H1 (cell line): ENCODE measurements around the gene CDC45. TPM values are rescaled to one million over a fixed set of nuclear protein-coding genes. Genes with fewer than 3 reads are reported as not detected.

ENCODE experiments used
- GTF2F1 ChIP-seq: IDR thresholded peaks from 2 replicates; pipeline ENCODE4 v1.6.1; 2012; ENCODE audit warnings: low read depth, low read length, improper control_type of control experiment, borderline replicate concordance
- PHF8 ChIP-seq: fragments of 200-600 bp; sonication (generic); conservative IDR thresholded peaks from 2 replicates; pipeline ENCODE4 v1.7.1; 2012; ENCODE audit warnings: low read depth, mild to moderate bottlenecking, inconsistent platforms, low read length, moderate library complexity
- RNF2 ChIP-seq: fragments of 200-900, 300-1000 bp; sonication (generic); IDR thresholded peaks from 2 replicates; pipeline ENCODE4 v1.7.1; 2016; ENCODE audit warnings: borderline replicate concordance, low read depth, mild to moderate bottlenecking, antibody characterized with exemption, low read length; ENCODE audit not compliant: poor library complexity, severe bottlenecking; ENCODE audit errors: missing control alignments
- SAP30 ChIP-seq: fragments of 300-600 bp; sonication (generic); IDR thresholded peaks from 2 replicates; pipeline ENCODE4 v1.7.1; 2012; ENCODE audit warnings: low read length, moderate library complexity, mild to moderate bottlenecking, inconsistent platforms; ENCODE audit not compliant: insufficient read depth, insufficient replicate concordance
- SIX5 ChIP-seq: IDR thresholded peaks from 2 replicates; pipeline ENCODE4 v1.6.1; 2011; ENCODE audit warnings: mild to moderate bottlenecking, low read depth, low read length
- polyA plus RNA-seq, 7 experiments: library from polyadenylated mRNA; depleted of rRNA in 3 of 7; stranded (reverse) in 5 of 7; unstranded in 2 of 7; fragments of >200 nt in 5 of 7; fragments of 200-250 nt in 2 of 7; gene quantifications; 1 replicate in 5 of 7; 2 replicates in 1 of 7; 4 replicates in 1 of 7; pipeline versions ENCODE4 v1.2.1 to v1.2.3, GENCODE V29; 2011 to 2013; ENCODE audit warnings: missing spikeins in 2 of 7, mixed read lengths in 2 of 7
- total RNA-seq: library from RNA; stranded (reverse); fragmentation: NEBNext Ultra II Directional; extraction: Animal tissue kit (Norgen Biotek cat#: 25700); gene quantifications from 2 replicates; pipeline ENCODE4 v1.2.1, GENCODE V29; 2021
- TF ChIP-seq, protein P1 (sequence below): fragments of 300-600 bp; sonication (generic); IDR thresholded peaks from 2 replicates; pipeline ENCODE4 v1.7.1; 2012; ENCODE audit warnings: low read length, moderate library complexity, mild to moderate bottlenecking, inconsistent platforms; ENCODE audit not compliant: insufficient replicate concordance

Gene CDC45
- total and polyA plus RNA-seq, 2 of the 8 experiments (the other 6 are each of a cell fraction or from before 2014, with no cell fraction given) = 31.9 to 37.7 TPM

DNA sequence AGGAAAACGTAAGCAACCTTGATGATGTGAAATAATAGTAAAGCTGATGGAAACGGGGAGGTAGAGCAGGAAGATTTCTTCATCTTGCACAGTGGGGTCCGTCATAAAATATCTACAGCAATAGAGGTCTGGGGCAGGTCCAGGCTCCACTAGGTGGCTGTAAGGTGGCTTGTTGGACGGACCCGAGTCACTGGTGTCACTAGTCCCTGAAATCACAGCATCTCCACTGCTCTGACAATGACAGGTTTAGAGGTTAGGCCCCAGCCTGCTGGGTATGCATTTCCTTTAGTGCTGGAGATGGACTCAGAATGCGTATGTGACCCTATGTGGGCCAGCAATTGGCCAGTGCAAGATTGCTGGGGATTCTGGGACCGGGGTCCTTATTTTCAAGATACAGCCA is 69.7 kb downstream of the CDC45 start (continued):
- TF ChIP-seq, protein P1, sequence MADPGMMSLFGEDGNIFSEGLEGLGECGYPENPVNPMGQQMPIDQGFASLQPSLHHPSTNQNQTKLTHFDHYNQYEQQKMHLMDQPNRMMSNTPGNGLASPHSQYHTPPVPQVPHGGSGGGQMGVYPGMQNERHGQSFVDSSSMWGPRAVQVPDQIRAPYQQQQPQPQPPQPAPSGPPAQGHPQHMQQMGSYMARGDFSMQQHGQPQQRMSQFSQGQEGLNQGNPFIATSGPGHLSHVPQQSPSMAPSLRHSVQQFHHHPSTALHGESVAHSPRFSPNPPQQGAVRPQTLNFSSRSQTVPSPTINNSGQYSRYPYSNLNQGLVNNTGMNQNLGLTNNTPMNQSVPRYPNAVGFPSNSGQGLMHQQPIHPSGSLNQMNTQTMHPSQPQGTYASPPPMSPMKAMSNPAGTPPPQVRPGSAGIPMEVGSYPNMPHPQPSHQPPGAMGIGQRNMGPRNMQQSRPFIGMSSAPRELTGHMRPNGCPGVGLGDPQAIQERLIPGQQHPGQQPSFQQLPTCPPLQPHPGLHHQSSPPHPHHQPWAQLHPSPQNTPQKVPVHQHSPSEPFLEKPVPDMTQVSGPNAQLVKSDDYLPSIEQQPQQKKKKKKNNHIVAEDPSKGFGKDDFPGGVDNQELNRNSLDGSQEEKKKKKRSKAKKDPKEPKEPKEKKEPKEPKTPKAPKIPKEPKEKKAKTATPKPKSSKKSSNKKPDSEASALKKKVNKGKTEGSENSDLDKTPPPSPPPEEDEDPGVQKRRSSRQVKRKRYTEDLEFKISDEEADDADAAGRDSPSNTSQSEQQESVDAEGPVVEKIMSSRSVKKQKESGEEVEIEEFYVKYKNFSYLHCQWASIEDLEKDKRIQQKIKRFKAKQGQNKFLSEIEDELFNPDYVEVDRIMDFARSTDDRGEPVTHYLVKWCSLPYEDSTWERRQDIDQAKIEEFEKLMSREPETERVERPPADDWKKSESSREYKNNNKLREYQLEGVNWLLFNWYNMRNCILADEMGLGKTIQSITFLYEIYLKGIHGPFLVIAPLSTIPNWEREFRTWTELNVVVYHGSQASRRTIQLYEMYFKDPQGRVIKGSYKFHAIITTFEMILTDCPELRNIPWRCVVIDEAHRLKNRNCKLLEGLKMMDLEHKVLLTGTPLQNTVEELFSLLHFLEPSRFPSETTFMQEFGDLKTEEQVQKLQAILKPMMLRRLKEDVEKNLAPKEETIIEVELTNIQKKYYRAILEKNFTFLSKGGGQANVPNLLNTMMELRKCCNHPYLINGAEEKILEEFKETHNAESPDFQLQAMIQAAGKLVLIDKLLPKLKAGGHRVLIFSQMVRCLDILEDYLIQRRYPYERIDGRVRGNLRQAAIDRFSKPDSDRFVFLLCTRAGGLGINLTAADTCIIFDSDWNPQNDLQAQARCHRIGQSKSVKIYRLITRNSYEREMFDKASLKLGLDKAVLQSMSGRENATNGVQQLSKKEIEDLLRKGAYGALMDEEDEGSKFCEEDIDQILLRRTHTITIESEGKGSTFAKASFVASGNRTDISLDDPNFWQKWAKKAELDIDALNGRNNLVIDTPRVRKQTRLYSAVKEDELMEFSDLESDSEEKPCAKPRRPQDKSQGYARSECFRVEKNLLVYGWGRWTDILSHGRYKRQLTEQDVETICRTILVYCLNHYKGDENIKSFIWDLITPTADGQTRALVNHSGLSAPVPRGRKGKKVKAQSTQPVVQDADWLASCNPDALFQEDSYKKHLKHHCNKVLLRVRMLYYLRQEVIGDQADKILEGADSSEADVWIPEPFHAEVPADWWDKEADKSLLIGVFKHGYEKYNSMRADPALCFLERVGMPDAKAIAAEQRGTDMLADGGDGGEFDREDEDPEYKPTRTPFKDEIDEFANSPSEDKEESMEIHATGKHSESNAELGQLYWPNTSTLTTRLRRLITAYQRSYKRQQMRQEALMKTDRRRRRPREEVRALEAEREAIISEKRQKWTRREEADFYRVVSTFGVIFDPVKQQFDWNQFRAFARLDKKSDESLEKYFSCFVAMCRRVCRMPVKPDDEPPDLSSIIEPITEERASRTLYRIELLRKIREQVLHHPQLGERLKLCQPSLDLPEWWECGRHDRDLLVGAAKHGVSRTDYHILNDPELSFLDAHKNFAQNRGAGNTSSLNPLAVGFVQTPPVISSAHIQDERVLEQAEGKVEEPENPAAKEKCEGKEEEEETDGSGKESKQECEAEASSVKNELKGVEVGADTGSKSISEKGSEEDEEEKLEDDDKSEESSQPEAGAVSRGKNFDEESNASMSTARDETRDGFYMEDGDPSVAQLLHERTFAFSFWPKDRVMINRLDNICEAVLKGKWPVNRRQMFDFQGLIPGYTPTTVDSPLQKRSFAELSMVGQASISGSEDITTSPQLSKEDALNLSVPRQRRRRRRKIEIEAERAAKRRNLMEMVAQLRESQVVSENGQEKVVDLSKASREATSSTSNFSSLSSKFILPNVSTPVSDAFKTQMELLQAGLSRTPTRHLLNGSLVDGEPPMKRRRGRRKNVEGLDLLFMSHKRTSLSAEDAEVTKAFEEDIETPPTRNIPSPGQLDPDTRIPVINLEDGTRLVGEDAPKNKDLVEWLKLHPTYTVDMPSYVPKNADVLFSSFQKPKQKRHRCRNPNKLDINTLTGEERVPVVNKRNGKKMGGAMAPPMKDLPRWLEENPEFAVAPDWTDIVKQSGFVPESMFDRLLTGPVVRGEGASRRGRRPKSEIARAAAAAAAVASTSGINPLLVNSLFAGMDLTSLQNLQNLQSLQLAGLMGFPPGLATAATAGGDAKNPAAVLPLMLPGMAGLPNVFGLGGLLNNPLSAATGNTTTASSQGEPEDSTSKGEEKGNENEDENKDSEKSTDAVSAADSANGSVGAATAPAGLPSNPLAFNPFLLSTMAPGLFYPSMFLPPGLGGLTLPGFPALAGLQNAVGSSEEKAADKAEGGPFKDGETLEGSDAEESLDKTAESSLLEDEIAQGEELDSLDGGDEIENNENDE = no peak
- TF ChIP-seq PHF8 (no peak), SIX5 (no peak), GTF2F1 (no peak), SAP30 (no peak), RNF2 (no peak)
